ENCODE measurements around the gene UPP1. TPM values are rescaled to one million over a fixed set of nuclear protein-coding genes. Genes with fewer than 3 reads are reported as not detected.
"Not testable (repeated sequence)": the region's sequence is repeated elsewhere in the genome, so short reads cannot be mapped to it uniquely, and the experiment has no call there.

Gene UPP1
- polyA plus RNA-seq, 12 donors: 1.0 to 5.5 (median 1.6) TPM; not detected in 2

DNA sequence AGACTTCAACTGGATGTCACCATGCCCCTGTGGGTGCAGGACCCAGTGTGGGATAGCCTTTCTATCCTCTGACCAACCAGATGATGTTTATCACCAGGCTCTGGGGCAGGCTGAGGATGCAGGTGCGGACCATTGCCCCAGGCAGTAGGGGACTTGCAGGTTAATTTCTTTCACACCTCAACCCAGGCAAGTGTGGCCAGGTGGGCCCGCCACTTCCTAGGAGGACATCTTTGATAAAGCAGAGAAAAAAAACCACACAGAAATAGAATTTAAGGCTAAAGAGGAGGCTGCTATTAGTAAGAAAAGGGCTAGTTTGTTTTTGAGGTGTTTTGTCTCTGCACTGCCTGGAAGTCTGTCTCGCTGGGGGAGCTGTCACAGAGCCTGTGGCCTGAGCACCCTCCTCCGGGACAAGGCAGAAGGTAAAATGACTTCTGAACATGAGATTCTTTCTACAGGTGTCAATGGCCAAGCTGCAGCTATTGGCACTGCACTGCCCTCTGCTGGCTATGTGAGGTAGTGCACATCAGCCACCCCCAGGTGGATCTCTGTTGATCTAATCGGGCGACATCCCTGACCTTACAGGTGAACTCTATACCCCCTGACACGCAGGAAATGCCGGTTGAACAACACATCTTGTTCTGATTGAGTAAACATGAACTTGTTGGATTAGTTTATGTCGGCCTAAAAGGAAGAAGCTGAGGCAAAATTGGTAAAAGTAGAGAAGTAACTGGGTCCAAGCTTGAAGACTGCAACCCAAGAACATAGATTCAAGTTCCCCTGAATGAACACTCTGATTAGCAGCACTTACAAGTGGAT, 21.0 kb downstream of the UPP1 start:
- peak; percentile 56 for DNase-seq

- DNase-seq: no peak
Measured at GRCh38 chr7:48110868-48111267, 21.8 kb downstream of the UPP1 start.

DNA sequence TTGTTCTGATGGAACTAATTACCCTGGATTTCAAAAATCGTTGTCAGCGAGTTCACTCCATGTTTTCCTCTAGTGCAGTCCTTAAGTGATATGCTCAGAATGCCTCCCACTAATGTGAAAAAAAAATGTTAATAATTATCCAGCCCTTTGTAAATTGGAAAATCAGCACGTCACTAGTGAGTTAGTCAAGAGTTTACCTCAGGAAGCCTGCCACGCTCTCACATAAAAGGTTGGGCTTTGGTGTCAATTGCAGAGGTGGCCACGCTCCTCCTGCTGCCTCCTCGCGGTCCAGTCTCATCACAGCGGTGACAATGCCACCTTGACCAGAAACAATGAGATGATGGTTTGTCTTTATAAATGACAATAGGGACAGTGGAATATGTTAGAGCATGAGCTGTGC, 22.5 kb downstream of the UPP1 start:
- DNase-seq: no peak

DNA sequence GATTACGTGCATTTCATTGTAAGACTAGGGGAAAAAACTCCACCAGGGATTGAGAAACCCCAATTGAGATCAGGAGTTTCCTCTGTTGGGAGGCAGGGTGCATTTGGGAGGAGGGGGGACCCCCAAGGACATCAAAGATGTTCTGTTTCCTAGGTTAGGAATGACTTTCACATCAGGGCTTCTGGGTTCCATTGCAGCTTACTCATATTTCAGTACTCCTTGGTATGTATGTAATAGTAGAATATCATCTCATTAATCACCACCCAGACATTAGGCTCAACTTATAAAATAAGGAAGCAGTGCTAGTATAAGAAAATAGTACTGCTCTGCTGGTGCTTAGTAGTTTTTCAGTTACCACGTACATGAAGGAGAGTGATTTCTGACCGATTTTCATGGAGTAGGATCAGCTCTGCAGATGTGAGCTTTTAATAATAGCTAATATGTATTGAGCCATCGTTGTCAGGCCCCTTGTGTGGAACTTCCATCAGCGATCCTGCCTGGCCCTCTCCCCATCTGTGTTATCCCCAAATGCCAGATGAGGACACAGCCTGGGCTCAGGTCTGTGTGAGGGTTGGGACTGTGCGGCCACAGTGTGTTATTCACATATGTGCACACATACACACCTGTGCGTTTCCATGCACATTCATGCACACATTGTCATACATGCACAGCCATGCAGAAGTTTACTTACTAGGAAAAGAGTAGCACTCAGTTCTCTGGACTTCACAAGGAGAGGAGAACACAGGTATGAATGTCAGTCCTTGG, 23.5 kb downstream of the UPP1 start:
- DNase-seq: no peak

DNA sequence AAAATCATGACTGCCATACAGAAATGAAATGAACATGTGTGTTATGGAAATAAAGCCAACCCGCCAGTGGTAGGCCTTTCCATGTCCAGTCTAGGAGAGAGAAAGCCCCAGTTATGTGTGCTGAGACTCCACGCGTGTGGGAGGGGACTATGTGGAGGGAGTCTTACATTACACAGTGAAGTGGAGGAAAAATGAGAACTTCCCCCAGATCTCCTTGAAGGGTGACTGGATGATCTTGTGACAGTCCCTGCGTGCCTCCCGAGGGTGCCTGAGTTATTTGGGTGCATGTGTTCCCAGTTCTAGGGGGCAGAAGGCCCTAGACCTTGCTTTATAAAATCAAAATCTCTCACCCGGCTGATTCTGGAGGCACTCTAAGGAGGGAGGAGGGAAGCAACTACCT, 24.2 kb downstream of the UPP1 start:
- no peak for DNase-seq

- DNase-seq: no peak
Measured at GRCh38 chr7:48114115-48114514, 25.1 kb downstream of the UPP1 start.

- DNase-seq: no peak
Measured at GRCh38 chr7:48114589-48114988, 25.5 kb downstream of the UPP1 start.

- DNase-seq: no peak
Measured at GRCh38 chr7:48116043-48116442, 27.0 kb downstream of the UPP1 start.

DNA sequence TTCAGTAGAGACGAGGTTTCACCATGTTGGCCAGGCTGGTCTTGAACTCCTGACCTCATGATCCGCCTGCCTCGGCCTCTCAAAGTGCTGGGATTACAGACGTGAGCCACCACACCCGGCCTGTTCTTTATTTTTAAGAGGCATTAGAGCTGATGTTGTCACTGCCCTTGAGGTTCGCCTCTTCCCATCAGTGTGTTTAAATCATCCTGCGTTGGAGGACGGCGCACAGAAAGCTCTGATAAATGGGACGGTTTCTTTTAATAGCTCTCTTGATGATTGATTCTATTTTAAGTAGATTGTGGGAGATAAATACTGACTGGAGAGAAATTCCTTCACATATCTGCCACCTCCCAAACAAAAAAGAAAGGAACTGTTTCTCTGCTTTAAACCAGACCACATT, 29.0 kb downstream of the UPP1 start:
- no peak for DNase-seq

DNA sequence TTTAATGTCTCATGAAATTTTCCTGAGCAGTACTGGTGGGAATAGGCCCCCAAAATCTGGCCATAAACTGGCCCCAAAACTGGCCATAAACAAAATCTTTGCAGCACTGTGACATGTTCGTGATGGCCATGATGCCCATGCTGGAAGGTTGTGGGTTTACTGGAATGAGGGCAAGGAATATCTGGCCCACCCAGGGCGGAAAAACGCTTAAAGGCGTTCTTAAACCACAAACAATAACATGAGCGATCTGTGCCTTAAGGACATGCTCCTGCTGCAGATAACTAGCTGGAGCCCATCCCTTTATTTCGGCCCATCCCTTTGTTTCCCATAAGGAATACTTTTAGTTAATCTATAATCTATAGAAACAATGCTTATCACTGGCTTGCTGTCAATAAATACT, 31.5 kb downstream of the UPP1 start:
- not testable (repeated sequence) for DNase-seq

DNA sequence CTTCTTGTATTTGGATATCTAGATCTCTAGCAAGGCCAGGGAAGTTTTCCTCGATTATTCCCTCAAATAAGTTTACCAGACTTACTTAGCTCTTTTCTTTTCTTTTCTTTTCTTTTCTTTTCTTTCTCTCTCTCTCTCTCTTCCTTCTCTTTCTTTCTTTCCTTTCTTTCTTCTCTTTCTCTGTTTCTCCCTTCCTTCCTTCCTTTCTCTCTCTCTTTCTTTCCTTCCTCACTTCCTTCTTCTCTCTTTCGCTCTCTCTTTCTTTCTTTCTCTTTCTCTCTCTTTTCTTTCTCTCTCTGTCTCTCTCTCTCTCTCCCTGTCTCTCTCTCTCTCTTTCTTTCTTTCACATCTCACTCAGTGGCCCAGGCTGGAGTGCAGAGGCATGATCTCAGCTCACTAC, 37.0 kb downstream of the UPP1 start:
- DNase-seq: no peak

- DNase-seq: no peak
Measured at GRCh38 chr7:48130658-48131108, 41.6 kb downstream of the UPP1 start.

DNA sequence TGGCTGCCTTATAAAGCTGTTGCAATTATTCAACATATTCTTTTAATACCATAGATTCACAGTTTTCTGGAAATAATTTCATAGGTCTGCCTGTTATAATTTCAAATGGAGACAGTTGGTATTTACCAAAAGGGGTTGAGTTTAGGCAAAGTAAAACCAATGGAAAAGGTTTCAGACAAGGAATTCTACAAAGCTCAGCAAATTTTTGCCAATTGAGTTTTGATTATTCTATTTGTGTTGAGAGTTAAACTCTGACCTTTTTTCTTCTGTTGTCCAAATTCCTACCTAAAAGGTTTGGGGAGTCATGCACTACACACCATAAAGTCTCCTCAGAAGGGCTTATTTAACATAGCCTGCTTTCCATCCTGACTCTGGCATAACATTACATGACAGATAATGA, 43.7 kb downstream of the UPP1 start:
- DNase-seq: no peak

GRCh38 chr7:48139459-48139858, 50.4 kb downstream of the UPP1 start:
- no peak for DNase-seq

- no peak for DNase-seq
Measured at GRCh38 chr7:48140001-48140681, 51.1 kb downstream of the UPP1 start.

- no peak for DNase-seq
Measured at GRCh38 chr7:48141521-48141920, 52.5 kb downstream of the UPP1 start.

DNA sequence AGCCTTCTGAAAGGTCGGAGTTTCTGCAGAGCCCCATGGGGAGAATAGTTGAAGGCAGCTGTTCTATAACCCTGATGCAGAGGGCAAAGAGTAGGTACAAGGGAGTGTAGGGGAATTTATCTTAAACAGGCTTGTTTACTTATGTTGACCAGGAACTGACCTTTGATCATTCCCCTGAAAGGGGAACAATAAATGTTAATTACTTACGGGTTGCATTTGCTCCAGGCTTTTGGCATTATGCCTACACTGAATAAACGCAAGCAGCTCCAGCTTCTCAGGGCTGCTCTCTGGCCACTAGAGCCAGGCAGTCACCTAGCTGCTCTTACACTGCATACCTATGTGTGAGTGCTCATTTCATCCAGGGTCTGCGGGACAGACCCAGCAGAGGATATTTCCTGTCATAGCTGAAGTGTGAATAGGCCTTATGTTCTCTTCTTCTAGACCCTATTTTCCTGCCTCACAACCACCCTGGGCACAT, 55.3 kb downstream of the UPP1 start:
- DNase-seq: no peak

- no peak for DNase-seq
Measured at GRCh38 chr7:48147078-48147591, 58.1 kb downstream of the UPP1 start.

- DNase-seq: not testable (repeated sequence)
Measured at GRCh38 chr7:48147690-48148089, 58.6 kb downstream of the UPP1 start.

- DNase-seq: no peak
Measured at GRCh38 chr7:48148311-48148710, 59.2 kb downstream of the UPP1 start.

- no peak for DNase-seq
Measured at GRCh38 chr7:48149058-48149457, 60.0 kb downstream of the UPP1 start.

DNA sequence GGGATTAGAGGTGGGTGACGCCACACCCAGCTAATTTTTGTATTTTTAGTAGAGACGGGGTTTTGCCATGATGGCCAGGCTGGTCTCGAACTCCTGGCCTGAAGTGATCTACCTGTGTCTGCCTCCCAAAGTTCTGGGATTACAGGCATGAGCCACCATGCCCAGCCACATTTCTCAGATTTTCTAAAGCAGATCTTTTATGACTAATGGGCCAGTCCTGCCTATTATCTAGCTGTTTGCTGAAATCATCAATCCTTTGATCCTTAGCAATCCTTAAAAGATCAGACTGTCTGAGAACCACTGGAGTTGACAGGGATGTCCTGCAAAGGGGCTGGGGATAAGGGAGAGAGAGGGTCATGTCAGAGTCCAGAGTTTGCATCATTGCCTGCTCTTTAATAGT, 61.0 kb downstream of the UPP1 start:
- no peak for DNase-seq

All from muscle of arm (tissue), 12 donors.